ENCODE measurements around the gene C2CD3. TPM values are rescaled to one million over a fixed set of nuclear protein-coding genes. Genes with fewer than 3 reads are reported as not detected.

C2CD3 gene
- total and polyA plus RNA-seq, 9 of the 15 experiments (the other 6 are each of a cell fraction or from before 2014, with no cell fraction given) = 4.4 to 20.2 (median 15.4) TPM

GRCh38 chr11:73999581-74000306, 171.1 kb downstream of the C2CD3 start:
- H3K4me1 ChIP-seq (replicated peaks in 1 of 2; ENCODE audit: control insufficient read depth in 2 of 2, insufficient read depth in 2 of 2, low read length in 2 of 2) = peaks cover 15 to 18% of the 10 kb centered on the region in 2 experiments; a peak in 4 of 5 replicates
- no peaks in the 10 kb centered on the region for H3K9me1 ChIP-seq (ENCODE audit: control insufficient read depth, insufficient read depth, low read length)
- 53% methylated on average over 8 of the region's 8 CpGs for WGBS (ENCODE audit: insufficient coverage, low coverage, missing lambda C conversion rate)
- POLR2A ChIA-PET = interaction anchor here (0.6 kb wide), 1 partner anchor 50 kb away, joined by 4 read pairs; no protein-coding TSS in a partner anchor
- peak overlapping the region; percentile 75 for H2AFZ ChIP-seq (ENCODE audit: low read depth, low read length)
- no peaks in the 10 kb centered on the region for H3K79me2 ChIP-seq (ENCODE audit: control insufficient read depth, insufficient read depth, low read length)
- no peak overlapping the region for H3K4me3 ChIP-seq
- H3K4me2 ChIP-seq (ENCODE audit: insufficient read depth, low read length) = no peak overlapping the region
- H3K27me3 ChIP-seq (ENCODE audit: control insufficient read depth in 2 of 2, insufficient read depth in 2 of 2, low read length in 2 of 2) = no peaks in the 10 kb centered on the region
- ATAC-seq = no peak
- in situ Hi-C loops (cut with MboI) (no loop called here), intact Hi-C loops (cut with micrococcal nuclease) (no loop called here)
- no peaks in the 10 kb centered on the region for H4K20me1 ChIP-seq (replicated peaks; ENCODE audit: control insufficient read depth, insufficient read depth, low read length)
- no peak for FAIRE-seq
- H3K36me3 ChIP-seq (ENCODE audit: control insufficient read depth, insufficient read depth, low read length) = no peaks in the 10 kb centered on the region
- no peaks in the 10 kb centered on the region for H3K9me3 ChIP-seq (replicated peaks; ENCODE audit: control insufficient read depth, insufficient read depth, low read depth, low read length)
- no peak overlapping the region for H3K27ac ChIP-seq (ENCODE audit: extremely low read depth, low read depth, low read length)
- CTCF ChIA-PET (ENCODE audit: low intra/inter-chr PET ratio) = no interaction called here
- H3K9ac ChIP-seq (ENCODE audit: insufficient read depth in 1 of 2, low read depth in 2 of 2, low read length in 2 of 2) = peak overlapping the region in 1 of 2 experiments; percentile 38; a peak in 1 of 4 replicates
- DNase-seq (ENCODE audit: extremely low read depth in 1 of 4, low spot score in 3 of 4) = no peak
- TF ChIP-seq ZBTB49 (CRISPR knock-in tag; IDR thresholded peaks at IDR 0.05; ENCODE audit: borderline replicate concordance) = no peak
- TF ChIP-seq ZNF311 (CRISPR knock-in tag; IDR thresholded peaks at IDR 0.05) = no peak
- TF ChIP-seq HMG20B (CRISPR knock-in tag; IDR thresholded peaks at IDR 0.05) = no peak
- TF ChIP-seq RNF219 (CRISPR knock-in tag; IDR thresholded peaks at IDR 0.05) = no peak
- no TSS peak for BruUV-seq (replicated peaks)
